ENCODE measurements around the gene PSMG4.

PSMG4 gene

GRCh38 chr6:3228771-3229565, 29.8 kb upstream of the PSMG4 start:
- H3K27ac Mint-ChIP-seq: peak overlapping the region; percentile 83 to 93 (median 91)
- peaks cover 56% of the 10 kb centered on the region for H3K4me1 Mint-ChIP-seq
- peaks cover 81% of the 10 kb centered on the region for H3K27me3 Mint-ChIP-seq (ENCODE audit: low read depth)
- no peak for TF ChIP-seq CTCF (IDR thresholded peaks at IDR 0.05; ENCODE audit: unreplicated experiment in 3 of 3)
- no peaks in the 10 kb centered on the region for H3K9me3 Mint-ChIP-seq
- peaks cover 15% of the 10 kb centered on the region for H3K36me3 Mint-ChIP-seq (ENCODE audit: low read depth)
- peak overlapping the region; percentile 90 to 92 (median 91) for H3K4me3 Mint-ChIP-seq

- Mint-ChIP-seq H3K27ac (peak overlapping the region in 2 of 3 experiments; percentile 55 to 64), H3K4me3 (peak overlapping the region; percentile 90 to 92 (median 91)), H3K4me1 (peaks cover 49% of the 10 kb centered on the region), H3K27me3 (ENCODE audit: low read depth) (peaks cover 82% of the 10 kb centered on the region), H3K9me3 (no peaks in the 10 kb centered on the region), H3K36me3 (ENCODE audit: low read depth) (peaks cover 8% of the 10 kb centered on the region)
- no peak for TF ChIP-seq CTCF (IDR thresholded peaks at IDR 0.05; ENCODE audit: unreplicated experiment in 3 of 3)
Observed at GRCh38 chr6:3229566-3230178, 29.1 kb upstream of the PSMG4 start.

- peak overlapping the region; percentile 86 to 95 (median 92) for H3K27ac Mint-ChIP-seq
Observed at GRCh38 chr6:3230256-3230882, 28.4 kb upstream of the PSMG4 start.

GRCh38 chr6:3230900-3231246, 27.9 kb upstream of the PSMG4 start:
- peaks cover 86% of the 10 kb centered on the region for H3K27me3 Mint-ChIP-seq (ENCODE audit: low read depth)
- H3K9me3 Mint-ChIP-seq: no peaks in the 10 kb centered on the region
- peaks cover 3% of the 10 kb centered on the region for H3K36me3 Mint-ChIP-seq (ENCODE audit: low read depth)
- H3K4me3 Mint-ChIP-seq: peak overlapping the region; percentile 90 to 92 (median 91)
- peaks cover 45% of the 10 kb centered on the region for H3K4me1 Mint-ChIP-seq
- peak overlapping the region; percentile 86 to 95 (median 92) for H3K27ac Mint-ChIP-seq
- TF ChIP-seq CTCF (IDR thresholded peaks at IDR 0.05; ENCODE audit: unreplicated experiment in 3 of 3): no peak

More at GRCh38 chr6:3230256-3230882, 28.4 kb upstream of the PSMG4 start:
- no peak for TF ChIP-seq CTCF (IDR thresholded peaks at IDR 0.05; ENCODE audit: unreplicated experiment in 3 of 3)
- H3K4me3 Mint-ChIP-seq: peak overlapping the region; percentile 90 to 92 (median 91)
- peaks cover 84% of the 10 kb centered on the region for H3K27me3 Mint-ChIP-seq (ENCODE audit: low read depth)
- H3K36me3 Mint-ChIP-seq (ENCODE audit: low read depth): peaks cover 7% of the 10 kb centered on the region
- H3K9me3 Mint-ChIP-seq: no peaks in the 10 kb centered on the region
- peaks cover 49% of the 10 kb centered on the region for H3K4me1 Mint-ChIP-seq

- H3K4me1 Mint-ChIP-seq: peaks cover 44% of the 10 kb centered on the region
- no peak for TF ChIP-seq CTCF (IDR thresholded peaks at IDR 0.05; ENCODE audit: unreplicated experiment in 3 of 3)
- no peaks in the 10 kb centered on the region for H3K36me3 Mint-ChIP-seq (ENCODE audit: low read depth)
- H3K27ac Mint-ChIP-seq: peak overlapping the region; percentile 86 to 95 (median 92)
- H3K9me3 Mint-ChIP-seq: no peaks in the 10 kb centered on the region
- H3K4me3 Mint-ChIP-seq: peak overlapping the region; percentile 90 to 92 (median 91)
- H3K27me3 Mint-ChIP-seq (ENCODE audit: low read depth): peaks cover 84% of the 10 kb centered on the region
Observed at GRCh38 chr6:3231247-3232016, 27.3 kb upstream of the PSMG4 start.
